ENCODE measurements around the gene PELI1.

Gene PELI1

GRCh38 chr2:64153811-64154210 is 9.6 kb upstream of the PELI1 start:
- no peak for DNase-seq (ENCODE audit: low spot score)

GRCh38 chr2:64151476-64151875 is 7.3 kb upstream of the PELI1 start:
- no peak for DNase-seq (ENCODE audit: low spot score)

GRCh38 chr2:64145714-64146113 is 1.5 kb upstream of the PELI1 start:
- no peak for DNase-seq (ENCODE audit: low spot score)

GRCh38 chr2:64145119-64145518 is 899 bp upstream of the PELI1 start:
- DNase-seq (ENCODE audit: low spot score): no peak

GRCh38 chr2:64143169-64144056 is 807 bp downstream of the PELI1 start:
- peak; percentile 15 for DNase-seq (ENCODE audit: low spot score)

- DNase-seq (ENCODE audit: low spot score): peak; percentile 11
Measured at GRCh38 chr2:64142741-64143168, 1.5 kb downstream of the PELI1 start.

GRCh38 chr2:64141674-64142405 is 2.4 kb downstream of the PELI1 start:
- no peak for DNase-seq (ENCODE audit: low spot score)

- DNase-seq (ENCODE audit: low spot score): no peak
Measured at GRCh38 chr2:64140665-64141200, 3.5 kb downstream of the PELI1 start.

- no peak for DNase-seq (ENCODE audit: low spot score)
Measured at GRCh38 chr2:64139956-64140355, 4.3 kb downstream of the PELI1 start.

GRCh38 chr2:64137996-64138395 is 6.2 kb downstream of the PELI1 start:
- DNase-seq (ENCODE audit: low spot score): no peak

GRCh38 chr2:64137567-64137966 is 6.7 kb downstream of the PELI1 start:
- DNase-seq (ENCODE audit: low spot score): no peak

GRCh38 chr2:64135421-64135820 is 8.8 kb downstream of the PELI1 start:
- no peak for DNase-seq (ENCODE audit: low spot score)

GRCh38 chr2:64134813-64135212 is 9.4 kb downstream of the PELI1 start:
- no peak for DNase-seq (ENCODE audit: low spot score)

- no peak for DNase-seq (ENCODE audit: low spot score)
Measured at GRCh38 chr2:64133828-64134227, 10.4 kb downstream of the PELI1 start.

- no peak for DNase-seq (ENCODE audit: low spot score)
Measured at GRCh38 chr2:64133354-64133753, 10.9 kb downstream of the PELI1 start.

- DNase-seq (ENCODE audit: low spot score): no peak
Measured at GRCh38 chr2:64130333-64130732, 13.9 kb downstream of the PELI1 start.

GRCh38 chr2:64128943-64129391 is 15.3 kb downstream of the PELI1 start:
- no peak for DNase-seq (ENCODE audit: low spot score)

GRCh38 chr2:64128406-64128805 is 15.8 kb downstream of the PELI1 start:
- no peak for DNase-seq (ENCODE audit: low spot score)

GRCh38 chr2:64127119-64127518 is 17.1 kb downstream of the PELI1 start:
- no peak for DNase-seq (ENCODE audit: low spot score)

GRCh38 chr2:64126601-64127000 is 17.6 kb downstream of the PELI1 start:
- DNase-seq (ENCODE audit: low spot score): no peak

GRCh38 chr2:64124571-64124970 is 19.6 kb downstream of the PELI1 start:
- no peak for DNase-seq (ENCODE audit: low spot score)

GRCh38 chr2:64124168-64124567 is 20.1 kb downstream of the PELI1 start:
- DNase-seq (ENCODE audit: low spot score): no peak

GRCh38 chr2:64123740-64124139 is 20.5 kb downstream of the PELI1 start:
- DNase-seq (ENCODE audit: low spot score): no peak

All from hematopoietic multipotent progenitor cell treated with erythropoietin and hydrocortisone succinate and interleukin-3 and kit ligand, for 15 days (in vitro differentiated cells).